Mammary epithelial cell (primary cell): Measurements from ENCODE around the gene ALPG.

Experiments used
- EZH2 ChIP-seq: IDR thresholded peaks from 2 replicates; pipeline ENCODE4 v1.6.1; 2012; ENCODE audit warnings: low read length, inconsistent platforms, borderline replicate concordance
- TF ChIP-seq, protein P1 (sequence below), 2 donors: IDR thresholded peaks in 1 of 2; conservative IDR thresholded peaks in 1 of 2; 2 replicates each; pipeline ENCODE4 v1.5.1; 2011 to 2012; ENCODE audit warnings: inconsistent platforms in 2 of 2, low read length in 2 of 2, mild to moderate bottlenecking in 2 of 2, control low read depth in 1 of 2, low read depth in 1 of 2; ENCODE audit not compliant: insufficient read depth in 1 of 2; ENCODE audit errors: extremely low read depth in 1 of 2

DNA sequence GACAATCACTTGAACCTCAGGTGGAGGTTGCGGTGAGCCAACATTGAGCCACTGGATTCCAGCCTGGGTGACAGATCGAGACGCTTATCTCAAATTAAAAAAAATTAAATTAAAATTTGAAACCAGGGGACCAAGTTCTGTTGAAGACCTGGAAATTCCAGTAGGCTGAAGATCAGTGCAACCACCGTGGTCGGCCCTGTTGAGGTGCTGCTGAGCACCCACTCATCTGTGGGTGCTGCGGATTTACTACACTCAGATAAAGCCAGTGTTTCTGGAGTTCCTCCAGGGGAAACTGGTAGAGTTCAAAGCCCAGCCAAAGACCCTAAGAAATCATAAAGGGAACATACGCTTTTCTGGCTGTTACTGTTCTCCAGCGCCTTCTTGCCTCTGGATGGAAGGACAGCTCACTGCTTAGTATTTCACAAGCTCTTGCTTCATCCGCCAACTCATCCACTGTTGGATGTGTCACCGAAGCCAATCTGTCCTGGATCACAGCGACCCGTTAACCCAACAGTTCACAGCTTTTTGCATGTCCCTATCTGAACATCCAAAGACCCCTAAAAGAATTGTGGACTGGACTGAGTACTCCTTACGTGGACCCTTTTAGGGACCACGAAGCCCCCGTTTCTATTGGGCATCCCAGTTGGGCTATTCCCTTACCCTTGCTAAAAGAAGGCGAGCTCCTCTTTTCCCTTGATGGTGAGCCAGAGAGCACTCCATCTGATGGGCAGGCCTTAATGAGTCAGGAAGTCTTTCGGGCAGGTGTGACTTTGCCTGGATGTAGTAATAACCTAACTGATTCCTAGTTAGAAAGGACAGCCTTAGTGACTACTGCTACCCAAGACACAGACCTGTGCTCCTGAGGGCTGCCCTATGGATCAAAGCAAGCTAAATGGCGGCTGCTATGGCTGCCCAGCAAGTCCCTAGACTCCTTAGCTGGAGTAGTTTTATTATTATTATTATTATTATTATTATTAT, 34.1 kb upstream of the ALPG start:
- TF ChIP-seq, protein P1, sequence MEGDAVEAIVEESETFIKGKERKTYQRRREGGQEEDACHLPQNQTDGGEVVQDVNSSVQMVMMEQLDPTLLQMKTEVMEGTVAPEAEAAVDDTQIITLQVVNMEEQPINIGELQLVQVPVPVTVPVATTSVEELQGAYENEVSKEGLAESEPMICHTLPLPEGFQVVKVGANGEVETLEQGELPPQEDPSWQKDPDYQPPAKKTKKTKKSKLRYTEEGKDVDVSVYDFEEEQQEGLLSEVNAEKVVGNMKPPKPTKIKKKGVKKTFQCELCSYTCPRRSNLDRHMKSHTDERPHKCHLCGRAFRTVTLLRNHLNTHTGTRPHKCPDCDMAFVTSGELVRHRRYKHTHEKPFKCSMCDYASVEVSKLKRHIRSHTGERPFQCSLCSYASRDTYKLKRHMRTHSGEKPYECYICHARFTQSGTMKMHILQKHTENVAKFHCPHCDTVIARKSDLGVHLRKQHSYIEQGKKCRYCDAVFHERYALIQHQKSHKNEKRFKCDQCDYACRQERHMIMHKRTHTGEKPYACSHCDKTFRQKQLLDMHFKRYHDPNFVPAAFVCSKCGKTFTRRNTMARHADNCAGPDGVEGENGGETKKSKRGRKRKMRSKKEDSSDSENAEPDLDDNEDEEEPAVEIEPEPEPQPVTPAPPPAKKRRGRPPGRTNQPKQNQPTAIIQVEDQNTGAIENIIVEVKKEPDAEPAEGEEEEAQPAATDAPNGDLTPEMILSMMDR (conservative IDR thresholded peaks at IDR 0.05 in 1 of 2, IDR thresholded peaks at IDR 0.05 in 1 of 2; ENCODE audit: extremely low read depth in 1 of 2, insufficient read depth in 1 of 2, low read depth in 1 of 2, low read length in 2 of 2), result no peak
- no peak for TF ChIP-seq EZH2
